Stimulated activated CD4-positive, alpha-beta T cell treated with anti-CD3 and anti-CD28 coated beads, Interleukin-15, amount 100 ng/mL, for 24 hours (primary cell): ENCODE results near the gene PPP1R13B.

ENCODE experiments used
- DNase-seq: peaks from one replicate; pipeline ENCODE4 v3.0.0-alpha.2; 2020

PPP1R13B gene

DNA sequence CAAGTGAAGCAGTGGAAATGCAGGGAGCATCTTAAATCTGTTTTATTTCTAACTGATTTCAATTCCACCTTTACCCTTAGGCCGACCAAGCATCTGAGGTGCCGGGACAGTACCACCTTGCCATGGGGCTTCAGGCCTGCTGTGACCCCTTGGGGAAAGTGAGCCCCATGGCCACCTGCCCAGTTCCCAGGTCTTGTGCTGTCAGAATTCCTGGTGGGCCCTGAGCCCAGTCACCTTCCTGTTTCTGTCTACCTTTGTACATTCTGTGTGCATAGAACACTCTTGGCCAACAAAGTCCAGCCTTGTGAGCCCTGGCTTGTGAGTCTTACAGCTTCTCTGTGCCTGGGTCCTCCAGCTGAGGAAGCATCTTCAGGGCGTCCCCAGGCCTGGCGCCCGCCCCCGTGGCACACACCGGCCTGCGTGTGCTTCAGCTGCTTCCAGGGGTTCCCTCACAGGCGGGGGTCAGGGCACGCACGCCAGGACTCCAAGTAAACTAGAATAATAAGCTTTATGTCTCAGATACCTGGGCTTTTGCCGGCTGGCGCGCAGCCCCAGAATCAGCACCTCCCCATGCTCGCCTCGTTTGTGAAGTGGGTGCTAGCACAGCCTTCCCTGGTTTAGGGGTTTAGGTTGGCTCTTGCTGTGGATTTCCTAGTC is 121.5 kb downstream of the PPP1R13B start:
- DNase-seq: no peak

DNA sequence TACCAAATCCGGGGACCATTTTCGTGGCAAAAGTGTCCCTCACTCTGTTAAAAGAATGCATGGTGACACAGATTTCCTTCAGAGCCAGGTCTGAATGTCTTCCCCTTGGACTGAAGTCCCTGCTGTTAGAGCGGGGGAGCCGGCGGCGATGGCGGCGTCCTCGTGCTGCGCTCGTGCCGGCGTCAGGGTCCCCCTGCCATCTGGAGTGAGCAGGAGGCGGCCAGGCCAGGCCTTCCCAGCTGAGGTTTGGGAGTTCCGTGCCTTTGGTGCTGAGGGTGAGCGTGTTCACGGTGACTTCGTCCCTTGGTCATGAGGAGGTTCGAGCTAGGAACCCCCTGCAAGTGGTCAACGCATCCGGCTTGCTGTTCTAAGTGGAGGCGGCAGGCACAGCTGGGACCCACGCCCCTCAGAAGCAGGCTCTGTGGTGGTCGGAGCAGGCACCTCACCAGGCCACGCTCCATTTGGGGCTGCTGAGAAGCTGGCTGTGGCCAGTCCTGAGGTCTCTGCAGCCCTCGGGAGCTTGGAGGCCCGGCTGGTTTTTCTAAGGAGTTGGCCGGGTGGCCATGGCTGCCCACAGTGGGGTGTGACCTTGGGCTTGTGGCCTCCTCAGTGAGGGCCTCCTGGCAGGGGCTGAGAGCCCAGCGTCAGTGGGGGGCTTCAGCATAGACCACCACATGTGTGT is 122.2 kb downstream of the PPP1R13B start:
- DNase-seq: no peak

DNA sequence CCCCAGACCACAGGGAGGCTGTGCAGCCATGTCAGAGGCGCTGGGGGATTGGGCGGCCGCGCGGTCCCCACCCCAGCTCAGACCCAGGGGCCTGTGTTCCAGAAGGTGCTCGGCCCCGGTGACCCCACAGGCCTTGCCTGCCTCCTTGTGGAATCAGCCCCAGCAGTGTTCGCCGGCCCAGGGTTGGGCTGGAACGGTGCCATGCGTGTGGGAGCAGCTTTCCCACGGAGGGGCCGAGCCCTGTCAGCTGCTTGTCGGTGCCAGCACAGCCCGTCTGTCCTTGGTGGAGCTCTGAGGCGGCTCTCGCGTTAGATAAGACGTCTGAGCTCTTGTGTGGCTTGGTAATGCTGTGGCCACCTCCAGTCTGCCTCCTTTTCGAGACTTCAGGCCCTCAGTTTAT is 123.3 kb downstream of the PPP1R13B start:
- no peak for DNase-seq

DNA sequence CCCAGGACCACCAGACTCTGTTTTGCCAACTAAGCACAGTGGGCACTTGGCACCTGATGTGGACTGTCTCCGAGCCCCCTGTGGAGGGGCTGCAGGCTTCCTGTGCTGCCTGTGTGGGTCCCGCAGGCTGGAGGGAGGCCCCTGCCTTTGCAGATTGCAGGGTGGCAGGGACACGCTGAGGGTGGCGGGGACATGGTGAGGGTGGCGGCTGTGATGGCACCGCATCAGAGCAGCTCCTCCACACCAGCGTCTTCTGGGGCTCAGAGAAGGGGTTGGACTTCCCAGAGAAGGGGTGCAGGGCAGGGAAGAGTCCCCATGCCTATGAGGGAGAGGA is 123.7 kb downstream of the PPP1R13B start:
- no peak for DNase-seq

DNA sequence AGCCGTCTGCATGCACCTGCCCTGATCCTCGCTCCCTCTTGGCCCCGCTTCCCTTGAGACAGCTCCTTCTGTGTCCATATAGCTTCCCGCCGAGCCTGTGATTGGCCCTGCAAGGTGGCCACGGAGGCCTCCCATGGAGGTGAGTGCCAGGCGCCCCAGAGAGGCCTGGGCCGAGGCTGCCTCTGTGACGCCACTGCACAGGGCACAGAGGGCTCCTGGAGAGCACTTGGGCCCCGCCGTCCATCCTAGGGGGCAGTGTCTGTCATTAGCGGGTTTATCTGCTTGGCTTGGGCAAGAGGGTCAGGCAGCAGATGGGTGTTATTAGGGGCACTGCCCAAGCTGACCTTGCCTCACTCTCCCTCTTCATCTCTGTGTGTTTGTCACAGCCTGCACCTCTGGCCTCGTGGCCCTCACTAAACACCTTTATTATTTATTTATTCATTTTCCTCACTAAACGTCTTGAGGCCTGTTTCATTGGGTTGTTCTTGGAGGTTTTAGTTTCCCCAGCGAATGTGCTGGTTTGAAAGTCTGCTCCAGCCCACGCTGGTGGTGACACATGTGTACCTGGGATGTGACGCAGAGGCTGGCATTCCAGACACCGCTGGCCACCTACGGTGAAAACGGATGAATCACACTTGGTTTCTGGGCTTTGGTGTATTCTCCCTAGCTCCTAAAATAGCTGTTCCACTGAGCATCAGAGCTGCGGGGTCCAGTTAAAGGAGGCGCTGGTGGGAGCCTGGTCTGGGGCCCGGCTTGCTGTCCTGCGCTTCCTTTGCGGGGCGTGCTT is 125.8 kb downstream of the PPP1R13B start:
- peak; percentile 70 for DNase-seq

DNA sequence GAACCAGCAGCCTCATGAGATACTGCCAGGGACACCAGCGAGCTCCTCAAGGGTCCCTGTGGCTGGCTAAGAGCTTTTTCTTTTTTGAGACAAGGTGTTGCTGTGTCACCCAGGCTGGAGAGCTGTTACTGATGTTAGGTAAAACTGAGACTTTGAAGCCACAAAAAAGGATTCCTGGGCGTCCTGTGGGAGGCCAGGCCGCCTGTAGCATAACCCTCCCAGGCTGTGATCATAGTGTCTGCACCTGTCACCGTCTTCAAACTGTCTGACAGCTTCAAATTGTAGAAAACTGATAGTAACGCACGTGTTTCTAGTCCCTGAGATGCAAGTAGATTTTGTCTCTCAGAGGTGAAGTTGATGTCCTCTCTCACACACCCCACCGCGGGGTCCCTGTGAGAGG is 127.6 kb downstream of the PPP1R13B start:
- DNase-seq: no peak

DNA sequence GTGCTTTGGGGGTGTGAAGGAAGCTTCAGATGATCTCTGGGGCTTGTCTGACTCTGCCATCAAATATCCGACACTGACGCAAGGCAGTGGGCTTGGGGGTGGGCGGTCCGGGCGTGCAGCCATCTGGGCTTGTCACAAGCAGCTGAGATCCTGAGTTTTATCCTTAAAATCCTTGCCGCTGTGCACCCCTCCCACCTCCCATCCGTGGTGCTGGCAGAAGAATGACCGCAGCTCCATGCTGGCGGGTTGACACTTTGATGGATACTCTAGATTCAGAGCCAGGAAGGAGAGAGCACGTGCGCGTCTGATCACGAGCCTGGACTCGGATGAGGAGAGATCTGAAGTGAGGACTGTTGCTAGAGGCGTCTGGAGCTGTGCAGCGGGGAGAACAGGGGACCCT is 128.8 kb downstream of the PPP1R13B start:
- DNase-seq: no peak

DNA sequence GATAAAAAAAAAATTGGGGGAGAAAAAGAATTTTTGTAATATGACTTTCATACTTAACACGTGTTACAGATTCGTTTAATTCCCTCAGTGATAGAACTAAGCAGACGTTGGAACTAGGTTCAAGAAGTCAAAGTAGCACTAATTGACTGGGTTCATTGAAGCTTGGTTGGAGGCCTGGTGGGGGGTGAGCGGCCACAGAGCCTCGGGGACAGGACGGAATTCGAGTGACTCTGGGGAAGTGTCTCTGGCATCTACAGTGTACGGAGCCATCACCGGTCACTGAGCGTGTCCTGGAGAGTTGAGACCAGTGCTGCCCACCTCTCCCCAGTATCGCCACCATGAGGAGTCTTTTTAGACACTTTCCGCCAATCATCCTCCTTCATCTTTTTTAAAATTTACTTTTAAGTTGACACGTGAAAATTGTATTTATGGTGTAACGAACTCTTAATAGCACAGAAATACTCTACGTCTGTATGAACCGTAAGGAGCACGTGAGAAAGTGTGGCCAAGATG is 130.4 kb downstream of the PPP1R13B start:
- DNase-seq: no peak

DNA sequence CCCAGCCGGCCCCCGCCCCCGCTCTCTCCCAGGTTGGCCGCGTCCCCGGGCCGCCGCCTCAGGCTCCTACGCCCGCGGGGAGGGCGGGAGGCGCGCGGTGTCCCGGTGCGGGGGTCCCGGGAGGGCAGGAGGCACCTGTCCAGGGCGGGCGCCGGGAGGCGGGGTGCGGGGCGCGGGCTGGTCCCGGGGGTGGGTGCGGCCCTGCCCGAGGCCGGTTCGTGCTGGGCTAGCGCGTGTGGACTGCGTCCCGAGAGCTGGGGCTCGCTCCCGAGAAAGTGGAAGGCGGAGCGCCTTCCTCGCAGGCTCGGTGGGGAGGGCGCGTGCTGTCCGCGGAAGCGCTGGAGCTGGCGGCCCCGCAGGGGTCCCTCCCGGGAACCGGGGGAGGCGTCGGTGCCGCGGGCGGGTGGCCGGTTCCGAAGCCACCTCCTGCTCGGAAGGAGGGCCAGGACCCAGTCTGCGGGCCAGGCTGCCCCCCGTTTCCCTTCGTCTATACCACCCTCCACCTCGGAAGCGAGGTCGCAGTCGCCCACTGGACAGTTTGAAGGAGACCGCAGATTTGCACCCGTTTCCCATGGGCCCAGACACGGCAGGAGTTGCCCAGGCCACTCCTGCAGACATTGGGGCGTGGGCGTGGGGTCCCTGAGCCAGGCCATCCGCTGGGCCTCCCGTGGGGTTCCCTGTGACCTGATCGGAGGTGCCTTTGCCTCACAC is 131.1 kb downstream of the PPP1R13B start:
- peak; percentile 32 for DNase-seq

DNA sequence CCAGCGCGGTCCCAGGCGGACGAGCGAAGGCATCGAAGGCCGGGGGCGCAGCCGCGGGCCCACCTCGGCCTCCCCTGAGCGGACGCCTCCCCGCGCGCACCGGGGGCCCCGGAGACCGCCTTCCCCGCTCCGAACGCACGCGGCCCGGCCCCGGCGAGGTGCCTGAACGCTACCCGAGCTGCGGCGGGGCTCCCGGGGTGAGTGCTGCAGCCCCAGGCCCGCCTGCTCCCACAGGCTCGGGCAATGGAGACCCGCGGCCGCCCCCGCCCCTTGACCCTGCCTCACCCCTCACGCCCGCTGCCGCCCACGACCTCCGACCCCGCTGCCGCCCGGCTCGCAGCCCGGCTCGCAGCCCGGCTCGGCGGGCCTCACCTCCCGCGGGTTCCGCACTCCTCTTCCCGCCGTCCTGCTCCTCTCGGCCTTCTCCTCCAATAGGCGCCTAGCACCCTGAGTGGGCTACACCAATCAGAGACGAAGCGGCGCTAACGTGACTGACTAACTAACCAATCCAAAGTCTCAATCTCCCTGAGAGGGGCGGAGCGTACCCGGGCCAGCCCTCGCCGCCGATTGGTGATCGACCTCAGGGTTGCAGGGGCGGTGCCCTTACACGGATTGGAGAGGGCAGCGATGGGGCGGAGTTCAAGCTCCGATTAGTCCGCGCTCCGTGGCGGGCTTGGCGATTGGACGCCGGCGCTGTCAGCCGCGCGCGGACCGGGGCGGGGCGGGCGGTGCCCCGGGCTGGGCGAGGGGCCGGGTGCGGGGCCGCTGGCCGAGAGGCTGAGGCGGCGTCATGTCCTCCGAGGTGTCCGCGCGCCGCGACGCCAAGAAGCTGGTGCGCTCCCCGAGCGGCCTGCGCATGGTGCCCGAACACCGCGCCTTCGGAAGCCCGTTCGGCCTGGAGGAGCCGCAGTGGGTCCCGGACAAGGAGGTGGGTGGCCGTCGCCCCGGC is 132.0 kb downstream of the PPP1R13B start, which contains the start of the genes XRCC3 and ZFYVE21:
XRCC3 (minus strand) TSS at position 400 of the 949 bp plus-strand sequence. CDS start 4,364 bp downstream, outside the sequence.
ZFYVE21 (plus strand) TSS at position 759 of the 949 bp plus-strand sequence; CDS start at position 791, 32 bp downstream.
- DNase-seq: peak; percentile 100

DNA sequence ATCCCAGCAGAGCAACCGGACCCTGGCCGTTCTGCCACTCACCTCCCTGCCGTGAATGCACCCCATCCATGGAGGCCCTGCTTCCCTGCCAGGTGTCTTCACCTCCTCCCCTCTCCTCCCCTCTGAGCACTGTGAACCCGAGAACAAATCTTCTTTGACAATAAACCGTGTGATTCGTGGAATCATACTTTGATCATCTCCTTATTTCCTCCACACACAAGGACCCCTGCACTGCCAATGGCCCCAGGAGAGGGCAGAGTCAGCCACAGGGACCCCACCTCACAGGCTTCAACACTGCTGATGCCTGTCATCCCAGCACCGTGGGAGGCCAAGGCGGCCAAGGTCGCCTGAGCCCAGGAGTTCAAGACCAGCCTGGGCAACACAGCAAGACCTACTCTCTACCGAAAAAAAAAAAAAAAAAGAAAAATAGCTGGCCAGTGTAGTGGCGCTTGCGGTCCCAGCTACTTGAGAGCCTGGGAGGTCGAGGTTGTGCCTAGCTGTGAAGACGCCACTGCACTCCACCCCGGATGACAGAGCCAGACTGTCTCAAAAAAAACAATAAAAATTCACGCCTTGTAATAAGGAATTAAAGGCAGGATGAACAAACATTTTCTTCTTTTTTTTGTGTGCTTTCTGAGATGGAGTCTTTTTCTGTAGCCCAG is 133.2 kb downstream of the PPP1R13B start:
- no peak for DNase-seq

DNA sequence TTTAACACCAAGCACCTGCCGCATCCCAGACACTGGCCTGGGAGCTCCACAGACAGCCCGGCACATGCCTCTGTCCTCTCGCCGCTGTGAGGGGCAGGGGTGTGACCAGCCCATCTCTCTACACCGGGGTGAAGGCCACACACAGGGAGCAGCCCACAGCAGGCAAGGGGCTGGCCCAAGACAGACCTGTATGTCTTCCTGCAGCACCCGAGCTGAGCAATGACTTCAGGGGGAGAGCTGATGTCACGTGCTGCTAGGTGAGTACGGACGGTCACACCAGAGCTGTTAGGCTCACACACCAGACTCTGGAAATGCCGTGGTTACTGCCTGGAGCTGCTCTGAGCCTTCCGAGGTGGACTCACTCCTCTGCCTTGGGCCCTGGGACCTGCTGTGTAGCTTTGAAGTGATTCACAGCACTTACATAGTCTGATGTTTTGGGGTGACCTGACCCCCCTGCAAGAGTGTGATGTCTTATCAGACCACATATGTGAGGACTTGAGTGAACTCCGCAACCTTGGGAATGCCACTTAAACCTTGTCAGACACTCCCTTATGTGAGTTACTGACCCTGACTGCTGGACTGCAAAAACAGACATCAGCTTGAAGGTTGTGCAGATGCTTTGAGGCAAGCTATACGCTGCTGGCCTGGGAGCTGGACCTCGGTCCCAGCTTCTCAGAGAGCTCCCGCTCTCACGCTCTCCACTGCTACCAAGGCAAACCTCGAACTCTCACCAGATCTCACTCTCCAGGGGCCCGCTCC is 133.9 kb downstream of the PPP1R13B start:
- no peak for DNase-seq

DNA sequence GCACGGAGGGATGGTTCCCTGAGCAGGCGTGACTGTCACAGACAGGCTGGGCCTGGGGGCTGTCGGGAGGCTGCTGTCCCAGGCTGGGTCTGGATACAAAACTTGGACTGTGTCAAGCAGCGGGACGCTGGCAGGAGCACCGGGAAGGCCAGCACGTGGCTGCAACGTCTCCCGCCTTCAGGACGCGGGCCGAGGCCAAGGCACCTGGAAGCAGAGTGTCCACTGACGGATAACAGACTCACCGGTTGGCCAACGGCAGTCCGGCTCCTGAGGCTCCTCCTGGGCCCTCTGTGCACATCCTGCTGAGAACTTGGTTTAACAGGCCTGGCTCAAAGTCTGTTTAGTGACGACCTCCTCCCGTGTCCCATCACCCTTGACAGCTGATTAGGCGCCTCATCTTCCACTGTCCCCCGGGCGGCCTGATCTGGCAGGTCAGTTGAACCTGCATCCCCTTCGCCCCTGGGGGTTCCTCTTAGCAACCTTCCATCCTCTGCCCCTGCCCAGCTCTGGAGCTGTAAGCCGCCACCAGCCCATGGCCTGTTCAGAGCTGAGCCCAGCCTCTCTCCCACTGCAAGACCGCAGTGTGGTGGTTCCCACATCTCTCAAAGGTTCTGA is 134.6 kb downstream of the PPP1R13B start:
- DNase-seq: no peak

DNA sequence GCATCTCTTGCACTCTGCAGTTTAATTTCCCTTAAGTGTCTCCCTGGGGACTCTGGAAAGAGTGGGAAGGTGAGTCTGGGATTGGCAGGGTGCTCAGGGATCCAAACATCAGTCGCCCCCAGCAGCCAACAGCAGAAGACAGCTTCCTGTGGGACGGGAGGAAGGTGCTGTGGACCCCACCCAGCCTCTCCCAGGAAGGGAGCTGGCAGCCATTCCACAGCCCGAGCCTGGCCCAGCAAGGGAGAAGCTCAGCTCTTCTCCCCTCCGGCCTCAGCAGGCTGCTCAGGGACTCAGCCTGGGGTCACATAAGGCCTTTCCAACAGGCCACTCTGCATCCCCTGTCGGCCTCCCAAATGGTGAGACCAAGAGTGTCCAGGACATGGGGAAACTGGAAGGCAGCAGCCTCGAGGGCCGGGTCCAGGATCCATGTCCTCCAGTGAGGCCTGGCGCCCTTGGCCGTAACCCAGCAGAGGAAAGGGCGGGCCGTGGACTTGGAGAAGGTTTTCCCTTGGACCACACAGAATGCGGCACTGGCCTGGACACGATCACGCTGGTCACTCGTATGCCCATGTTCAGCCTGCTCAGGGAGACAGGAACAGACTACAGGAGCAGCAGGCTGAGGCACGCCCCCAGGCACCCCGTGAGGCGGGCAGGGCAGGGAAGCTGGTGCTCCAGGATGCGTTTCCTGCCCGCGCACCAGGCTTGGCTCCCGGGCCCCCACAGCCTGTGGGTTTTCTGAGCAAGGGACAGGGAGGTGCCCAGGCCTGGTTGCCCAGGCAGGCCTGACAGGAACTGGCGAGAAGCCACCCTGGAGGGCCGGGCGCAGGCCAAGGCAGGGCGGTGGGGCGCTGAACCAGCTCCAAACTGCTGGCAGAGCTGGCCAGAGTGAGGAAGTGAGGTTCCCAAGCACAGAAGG is 135.6 kb downstream of the PPP1R13B start:
- DNase-seq: no peak

DNA sequence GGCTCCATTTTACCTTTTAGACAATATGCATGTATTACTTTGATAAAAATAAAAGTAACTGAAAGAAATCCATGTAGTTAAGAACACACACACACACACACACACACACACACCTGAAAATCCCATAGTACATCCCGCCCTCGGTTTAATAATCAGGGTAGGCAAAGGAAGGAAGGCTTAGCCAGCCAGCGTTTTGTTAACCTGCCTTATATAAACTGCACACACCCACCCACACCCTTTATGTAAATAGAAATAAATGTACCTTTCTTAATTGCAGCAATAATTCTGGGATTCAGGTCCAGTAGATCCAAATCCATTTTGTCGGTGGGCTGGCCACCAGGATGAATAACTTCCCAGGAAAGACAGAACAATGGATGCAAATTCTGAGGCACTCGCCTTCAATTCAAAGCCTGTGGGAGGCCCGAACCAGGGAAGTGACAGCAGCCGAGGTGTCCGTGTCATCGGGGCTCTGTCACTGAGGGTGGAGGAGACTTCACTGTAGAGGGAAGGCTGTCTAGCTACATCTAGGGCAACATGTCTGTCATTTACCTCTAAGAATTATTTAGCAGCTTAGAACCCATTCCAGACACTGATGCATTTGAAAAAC is 136.5 kb downstream of the PPP1R13B start:
- no peak for DNase-seq

DNA sequence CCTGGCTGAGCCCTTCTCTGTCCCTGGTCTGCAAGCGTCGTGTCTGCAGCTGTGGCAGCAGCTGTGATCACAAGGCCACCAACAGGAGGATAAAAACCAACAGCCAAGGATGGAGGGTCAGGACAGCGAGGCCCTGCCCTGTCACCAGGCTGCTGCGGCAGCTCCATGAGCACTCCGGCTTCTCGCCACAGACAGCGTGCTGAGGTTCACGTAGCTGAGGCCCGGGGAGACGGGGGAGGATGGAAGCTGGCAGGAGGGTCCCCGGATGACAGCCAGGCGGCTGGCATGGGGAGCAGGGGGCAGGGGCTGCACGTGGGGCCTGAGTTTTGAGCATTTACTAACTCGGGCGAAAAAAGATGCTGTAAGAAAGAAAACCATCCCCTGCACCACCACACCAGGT is 137.6 kb downstream of the PPP1R13B start:
- DNase-seq: no peak

DNA sequence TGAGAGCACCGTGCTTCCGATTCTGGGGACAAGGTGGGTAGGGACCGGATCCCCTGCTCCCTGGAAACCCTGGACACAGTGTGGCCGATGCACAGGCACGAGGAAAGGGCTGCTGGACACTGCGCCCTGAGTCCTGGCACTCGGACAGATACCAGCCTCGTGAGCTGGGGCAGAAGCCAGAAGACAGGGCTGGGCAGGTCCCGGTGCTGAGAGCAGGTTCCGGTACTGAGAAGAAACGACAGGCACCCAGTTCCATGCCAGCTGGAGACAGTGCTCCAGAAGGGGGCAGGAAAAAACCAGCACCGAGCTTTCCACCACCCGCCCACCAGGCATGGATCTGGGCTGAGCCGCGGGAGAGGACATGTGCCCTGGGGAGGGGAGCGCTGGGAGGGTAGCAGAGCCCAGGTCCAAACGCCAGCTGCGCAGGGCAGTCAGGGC is 138.6 kb downstream of the PPP1R13B start:
- no peak for DNase-seq
